ENCODE measurements around the gene GREB1.

DNA sequence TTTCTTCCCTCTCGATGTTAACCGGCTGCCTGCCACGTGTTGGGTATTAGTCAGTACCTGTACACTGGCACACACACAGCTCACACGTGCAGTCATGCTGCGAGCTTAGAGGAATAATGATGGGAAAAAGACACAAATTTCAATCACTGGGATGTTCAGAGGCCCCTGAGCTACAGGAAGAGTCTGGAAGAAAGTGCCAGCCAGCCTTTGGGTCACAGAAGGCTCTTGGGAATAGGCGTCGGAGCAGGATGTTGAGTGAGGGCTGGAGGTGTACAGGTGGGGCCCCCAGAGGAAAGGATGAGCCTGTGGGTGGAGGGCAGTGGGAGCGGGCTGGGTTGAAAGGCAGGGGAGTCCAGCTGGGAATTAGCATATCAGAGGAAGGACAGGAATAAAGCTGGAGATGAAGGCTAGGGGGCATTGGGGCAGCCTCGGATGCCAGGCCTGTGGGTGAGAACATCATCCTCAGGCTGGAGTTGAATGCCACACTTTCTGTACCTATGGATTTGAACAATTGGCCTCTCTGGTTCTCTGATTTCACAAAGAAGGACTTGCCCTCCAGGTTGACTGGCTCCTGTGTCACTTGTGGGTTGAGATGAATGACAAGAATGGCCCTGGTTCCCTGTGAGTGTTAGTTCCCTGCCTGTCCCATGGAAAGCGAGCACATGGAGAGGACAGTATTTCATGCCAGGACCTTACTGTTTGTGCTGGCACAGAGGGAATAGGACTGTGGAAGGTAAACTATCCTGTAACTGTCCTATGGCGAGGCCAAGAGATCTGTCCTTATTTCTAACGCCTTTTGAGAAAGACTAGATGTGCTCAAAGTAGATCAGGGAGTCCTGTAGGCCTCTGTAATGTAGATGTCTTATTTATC lies 40.6 kb downstream of the GREB1 start:
- no peak for TF ChIP-seq MXI1 (IDR thresholded peaks at IDR 0.05; ENCODE audit: low read depth, low read length)
- TF ChIP-seq POLR2AphosphoS5 (IDR thresholded peaks at IDR 0.05; ENCODE audit: low read depth, low read length) = no peak
- TF ChIP-seq, protein P1, sequence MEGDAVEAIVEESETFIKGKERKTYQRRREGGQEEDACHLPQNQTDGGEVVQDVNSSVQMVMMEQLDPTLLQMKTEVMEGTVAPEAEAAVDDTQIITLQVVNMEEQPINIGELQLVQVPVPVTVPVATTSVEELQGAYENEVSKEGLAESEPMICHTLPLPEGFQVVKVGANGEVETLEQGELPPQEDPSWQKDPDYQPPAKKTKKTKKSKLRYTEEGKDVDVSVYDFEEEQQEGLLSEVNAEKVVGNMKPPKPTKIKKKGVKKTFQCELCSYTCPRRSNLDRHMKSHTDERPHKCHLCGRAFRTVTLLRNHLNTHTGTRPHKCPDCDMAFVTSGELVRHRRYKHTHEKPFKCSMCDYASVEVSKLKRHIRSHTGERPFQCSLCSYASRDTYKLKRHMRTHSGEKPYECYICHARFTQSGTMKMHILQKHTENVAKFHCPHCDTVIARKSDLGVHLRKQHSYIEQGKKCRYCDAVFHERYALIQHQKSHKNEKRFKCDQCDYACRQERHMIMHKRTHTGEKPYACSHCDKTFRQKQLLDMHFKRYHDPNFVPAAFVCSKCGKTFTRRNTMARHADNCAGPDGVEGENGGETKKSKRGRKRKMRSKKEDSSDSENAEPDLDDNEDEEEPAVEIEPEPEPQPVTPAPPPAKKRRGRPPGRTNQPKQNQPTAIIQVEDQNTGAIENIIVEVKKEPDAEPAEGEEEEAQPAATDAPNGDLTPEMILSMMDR (IDR thresholded peaks at IDR 0.05) = no peak
- TF ChIP-seq, protein P2, sequence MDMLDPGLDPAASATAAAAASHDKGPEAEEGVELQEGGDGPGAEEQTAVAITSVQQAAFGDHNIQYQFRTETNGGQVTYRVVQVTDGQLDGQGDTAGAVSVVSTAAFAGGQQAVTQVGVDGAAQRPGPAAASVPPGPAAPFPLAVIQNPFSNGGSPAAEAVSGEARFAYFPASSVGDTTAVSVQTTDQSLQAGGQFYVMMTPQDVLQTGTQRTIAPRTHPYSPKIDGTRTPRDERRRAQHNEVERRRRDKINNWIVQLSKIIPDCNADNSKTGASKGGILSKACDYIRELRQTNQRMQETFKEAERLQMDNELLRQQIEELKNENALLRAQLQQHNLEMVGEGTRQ (IDR thresholded peaks at IDR 0.05; ENCODE audit: borderline replicate concordance, low read depth, low read length) = no peak
- no peak for TF ChIP-seq EP300 (IDR thresholded peaks at IDR 0.05; ENCODE audit: borderline replicate concordance in 1 of 2, low read depth in 1 of 2, low read length in 1 of 2)
